Liver (tissue), 3 donors: ENCODE measurements around the gene OTUD5.

Experiments used
- EGR1 ChIP-seq, 2 donors: IDR thresholded peaks; 2 replicates each; pipeline ENCODE4 v1.6.1; 2016 to 2018; ENCODE audit warnings: antibody characterized with exemption in 2 of 2, low read depth in 2 of 2
- FOXA1 ChIP-seq: IDR thresholded peaks from 2 replicates; pipeline ENCODE4 v1.6.1; 2016; ENCODE audit warnings: antibody characterized with exemption
- GABPA ChIP-seq, 2 donors: IDR thresholded peaks in 1 of 2; conservative IDR thresholded peaks in 1 of 2; 2 replicates each; pipeline ENCODE4 v1.6.1; 2016; ENCODE audit warnings: antibody characterized with exemption in 2 of 2, mild to moderate bottlenecking in 1 of 2, moderate library complexity in 1 of 2
- JUND ChIP-seq, 2 donors: IDR thresholded peaks; 2 replicates each; pipeline ENCODE4 v1.6.1; 2016; ENCODE audit warnings: antibody characterized with exemption in 2 of 2
- MAX ChIP-seq: IDR thresholded peaks from 2 replicates; pipeline ENCODE4 v1.6.1; 2016; ENCODE audit warnings: antibody characterized with exemption
- RAD21 ChIP-seq, 2 donors: IDR thresholded peaks; 2 replicates each; pipeline ENCODE4 v1.6.1; 2016; ENCODE audit warnings: antibody characterized with exemption in 2 of 2, mild to moderate bottlenecking in 2 of 2
- REST ChIP-seq: IDR thresholded peaks from 2 replicates; pipeline ENCODE4 v1.6.1; 2016; ENCODE audit warnings: antibody characterized with exemption, mild to moderate bottlenecking
- RXRA ChIP-seq, 2 donors: IDR thresholded peaks; 2 replicates each; pipeline ENCODE4 v1.6.1; 2017 to 2018; ENCODE audit warnings: antibody characterized with exemption in 2 of 2, mild to moderate bottlenecking in 1 of 2
- SP1 ChIP-seq: IDR thresholded peaks from 2 replicates; pipeline ENCODE4 v1.6.1; 2018; ENCODE audit warnings: antibody characterized with exemption, mild to moderate bottlenecking
- TAF1 ChIP-seq: conservative IDR thresholded peaks from 2 replicates; pipeline ENCODE4 v1.6.1; 2016; ENCODE audit warnings: antibody characterized with exemption, mild to moderate bottlenecking
- YY1 ChIP-seq: IDR thresholded peaks from 2 replicates; pipeline ENCODE4 v1.6.1; 2016; ENCODE audit warnings: antibody characterized with exemption, mild to moderate bottlenecking
- ZBTB33 ChIP-seq: IDR thresholded peaks from 2 replicates; pipeline ENCODE4 v1.6.1; 2016; ENCODE audit warnings: antibody characterized with exemption
- TF ChIP-seq, protein P1 (sequence below): fragments of 150-350 bp; IDR thresholded peaks from 2 replicates; pipeline ENCODE4 v1.5.1; 2017; ENCODE audit warnings: improper control_type of control experiment, low read depth, low read length; ENCODE audit not compliant: missing input control
- TF ChIP-seq, protein P2 (sequence below): IDR thresholded peaks from 2 replicates; pipeline ENCODE4 v1.6.1; 2016; ENCODE audit warnings: antibody characterized with exemption
- donor health status: healthy.
- donor health status: healthy.

GRCh38 chrX:48904180-48904579, 53.2 kb downstream of the OTUD5 start:
- TF ChIP-seq, protein P1, sequence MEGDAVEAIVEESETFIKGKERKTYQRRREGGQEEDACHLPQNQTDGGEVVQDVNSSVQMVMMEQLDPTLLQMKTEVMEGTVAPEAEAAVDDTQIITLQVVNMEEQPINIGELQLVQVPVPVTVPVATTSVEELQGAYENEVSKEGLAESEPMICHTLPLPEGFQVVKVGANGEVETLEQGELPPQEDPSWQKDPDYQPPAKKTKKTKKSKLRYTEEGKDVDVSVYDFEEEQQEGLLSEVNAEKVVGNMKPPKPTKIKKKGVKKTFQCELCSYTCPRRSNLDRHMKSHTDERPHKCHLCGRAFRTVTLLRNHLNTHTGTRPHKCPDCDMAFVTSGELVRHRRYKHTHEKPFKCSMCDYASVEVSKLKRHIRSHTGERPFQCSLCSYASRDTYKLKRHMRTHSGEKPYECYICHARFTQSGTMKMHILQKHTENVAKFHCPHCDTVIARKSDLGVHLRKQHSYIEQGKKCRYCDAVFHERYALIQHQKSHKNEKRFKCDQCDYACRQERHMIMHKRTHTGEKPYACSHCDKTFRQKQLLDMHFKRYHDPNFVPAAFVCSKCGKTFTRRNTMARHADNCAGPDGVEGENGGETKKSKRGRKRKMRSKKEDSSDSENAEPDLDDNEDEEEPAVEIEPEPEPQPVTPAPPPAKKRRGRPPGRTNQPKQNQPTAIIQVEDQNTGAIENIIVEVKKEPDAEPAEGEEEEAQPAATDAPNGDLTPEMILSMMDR = no peak
- TF ChIP-seq GABPA (IDR thresholded peaks at IDR 0.05 in 1 of 2, conservative IDR thresholded peaks at IDR 0.05 in 1 of 2) = no peak
- no peak for TF ChIP-seq EGR1 (IDR thresholded peaks at IDR 0.05; ENCODE audit: low read depth in 2 of 2)
- TF ChIP-seq YY1 = no peak
- no peak for TF ChIP-seq SP1
- TF ChIP-seq REST = no peak
- no peak for TF ChIP-seq RXRA (IDR thresholded peaks at IDR 0.05)
- no peak for TF ChIP-seq MAX
- TF ChIP-seq JUND (IDR thresholded peaks at IDR 0.05) = no peak
- TF ChIP-seq, protein P2, sequence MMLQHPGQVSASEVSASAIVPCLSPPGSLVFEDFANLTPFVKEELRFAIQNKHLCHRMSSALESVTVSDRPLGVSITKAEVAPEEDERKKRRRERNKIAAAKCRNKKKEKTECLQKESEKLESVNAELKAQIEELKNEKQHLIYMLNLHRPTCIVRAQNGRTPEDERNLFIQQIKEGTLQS = no peak
- TF ChIP-seq TAF1 = no peak
- no peak for TF ChIP-seq ZBTB33
- TF ChIP-seq FOXA1 = no peak
- no peak for TF ChIP-seq RAD21 (IDR thresholded peaks at IDR 0.05)
